ENCODE measurements around the gene PPOX. TPM values are rescaled to one million over a fixed set of nuclear protein-coding genes. Genes with fewer than 3 reads are reported as not detected.

Gene PPOX
- total RNA-seq, 2 donors from 2014 or later, result 46.4 to 47.2 TPM

GRCh38 chr1:161185282-161185682 is 19.1 kb downstream of the PPOX start:
- Histone ChIP-seq H3K9ac (ENCODE audit: extremely low read depth, low read length, poor library complexity, severe bottlenecking) (no peak overlapping the region), H3K36me3 (ENCODE audit: control insufficient read depth, insufficient read depth, low read length) (no peaks in the 10 kb centered on the region), H3K27me3 (ENCODE audit: control insufficient read depth, insufficient read depth, low read length, poor library complexity, severe bottlenecking) (no peaks in the 10 kb centered on the region), H3K4me1 (ENCODE audit: control insufficient read depth, insufficient read depth, low read length) (no peaks in the 10 kb centered on the region), H3K9me3 (ENCODE audit: control insufficient read depth, low read length) (no peaks in the 10 kb centered on the region), H3K4me3 (ENCODE audit: low read length) (no peak overlapping the region), H3K27ac (ENCODE audit: low read depth, low read length) (no peak overlapping the region)
- TF ChIP-seq CTCF (conservative IDR thresholded peaks at IDR 0.05), result no peak
- DNase-seq, result no peak
- Mint-ChIP-seq H3K4me1 (no peaks in the 10 kb centered on the region), H3K9me3 (no peaks in the 10 kb centered on the region), H3K4me3 (no peak overlapping the region), H3K27ac (no peak overlapping the region), H3K36me3 (ENCODE audit: low read depth) (no peaks in the 10 kb centered on the region), H3K27me3 (ENCODE audit: insufficient read depth) (no peaks in the 10 kb centered on the region)
- 60 to 73% methylated on average over 1 to 3 of the region's 3 CpGs for WGBS, 2 experiments (ENCODE audit: insufficient coverage in 1 of 2, insufficient read length in 1 of 2)

GRCh38 chr1:161185732-161186311 is 19.6 kb downstream of the PPOX start:
- no peaks in the 10 kb centered on the region for H3K36me3 ChIP-seq (ENCODE audit: control insufficient read depth, insufficient read depth, low read length)
- H3K36me3 Mint-ChIP-seq (ENCODE audit: low read depth), result no peaks in the 10 kb centered on the region
- 88 to 100% methylated on average over 1 to 2 of the region's 2 CpGs for WGBS, 2 experiments (ENCODE audit: insufficient coverage in 1 of 2, insufficient read length in 1 of 2)
- no peaks in the 10 kb centered on the region for H3K4me1 Mint-ChIP-seq
- DNase-seq, result no peak
- H3K4me1 ChIP-seq (ENCODE audit: control insufficient read depth, insufficient read depth, low read length), result no peaks in the 10 kb centered on the region
- no peak overlapping the region for H3K9ac ChIP-seq (ENCODE audit: extremely low read depth, low read length, poor library complexity, severe bottlenecking)
- no peak for TF ChIP-seq CTCF (conservative IDR thresholded peaks at IDR 0.05)
- no peaks in the 10 kb centered on the region for H3K27me3 Mint-ChIP-seq (ENCODE audit: insufficient read depth)
- no peak overlapping the region for H3K4me3 Mint-ChIP-seq
- H3K9me3 Mint-ChIP-seq, result no peaks in the 10 kb centered on the region
- H3K27me3 ChIP-seq (ENCODE audit: control insufficient read depth, insufficient read depth, low read length, poor library complexity, severe bottlenecking), result no peaks in the 10 kb centered on the region
- H3K4me3 ChIP-seq (ENCODE audit: low read length), result no peak overlapping the region
- no peak overlapping the region for H3K27ac ChIP-seq (ENCODE audit: low read depth, low read length)
- no peaks in the 10 kb centered on the region for H3K9me3 ChIP-seq (ENCODE audit: control insufficient read depth, low read length)
- no peak overlapping the region for H3K27ac Mint-ChIP-seq

- H3K36me3 ChIP-seq (ENCODE audit: control insufficient read depth, insufficient read depth, low read length), result no peaks in the 10 kb centered on the region
- no peak overlapping the region for H3K4me3 ChIP-seq (ENCODE audit: low read length)
- no peaks in the 10 kb centered on the region for H3K9me3 ChIP-seq (ENCODE audit: control insufficient read depth, low read length)
- no peaks in the 10 kb centered on the region for H3K9me3 Mint-ChIP-seq
- no peak overlapping the region for H3K27ac Mint-ChIP-seq
- H3K9ac ChIP-seq (ENCODE audit: extremely low read depth, low read length, poor library complexity, severe bottlenecking), result no peak overlapping the region
- H3K36me3 Mint-ChIP-seq (ENCODE audit: low read depth), result no peaks in the 10 kb centered on the region
- H3K27me3 ChIP-seq (ENCODE audit: control insufficient read depth, insufficient read depth, low read length, poor library complexity, severe bottlenecking), result no peaks in the 10 kb centered on the region
- no peaks in the 10 kb centered on the region for H3K27me3 Mint-ChIP-seq (ENCODE audit: insufficient read depth)
- no peak for DNase-seq
- no peak for TF ChIP-seq CTCF (conservative IDR thresholded peaks at IDR 0.05)
- no peaks in the 10 kb centered on the region for H3K4me1 ChIP-seq (ENCODE audit: control insufficient read depth, insufficient read depth, low read length)
- no peak overlapping the region for H3K27ac ChIP-seq (ENCODE audit: low read depth, low read length)
- WGBS, 2 experiments (ENCODE audit: insufficient coverage in 1 of 2, insufficient read length in 1 of 2), result 88 to 100% methylated on average over 3 of the region's 3 CpGs
- peaks cover 3% of the 10 kb centered on the region for H3K4me1 Mint-ChIP-seq
- H3K4me3 Mint-ChIP-seq, result no peak overlapping the region
These were observed 21.1 kb downstream of the PPOX start for GRCh38 chr1:161187311-161187710.

Data from endodermal cell (in vitro differentiated cells).